ENCODE measurements around the gene NCEH1.

NCEH1 gene

DNA sequence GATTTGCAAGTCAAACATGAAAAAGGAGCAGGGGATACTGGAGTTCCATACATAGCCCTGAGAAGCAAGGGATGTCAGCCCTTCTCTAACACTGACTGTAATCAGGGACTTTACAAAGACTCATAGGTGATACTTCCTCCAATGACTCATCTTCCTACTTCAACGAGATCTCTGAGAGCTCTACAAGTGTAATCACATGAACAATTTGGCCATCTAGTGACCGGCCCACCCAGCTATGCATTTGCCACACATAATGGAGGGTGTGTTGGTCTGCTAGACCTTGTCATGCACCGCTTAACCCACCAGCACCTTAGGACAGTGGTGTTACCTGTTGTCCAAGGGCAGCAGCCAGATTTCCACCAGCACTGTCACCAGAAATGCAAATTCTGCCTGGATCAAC is 75.3 kb downstream of the NCEH1 start:
- H3K9ac ChIP-seq (ENCODE audit: low read length), result no peak overlapping the region
- no peaks in the 10 kb centered on the region for H3K36me3 ChIP-seq (ENCODE audit: control insufficient read depth, insufficient read depth, low read length, severe bottlenecking)
- H3K4me3 ChIP-seq (ENCODE audit: low read length), result no peak overlapping the region
- H3K9me3 ChIP-seq (ENCODE audit: control insufficient read depth, low read length), result no peaks in the 10 kb centered on the region
- H3K27me3 ChIP-seq (replicated peaks; ENCODE audit: control insufficient read depth, insufficient read depth, low read length), result no peaks in the 10 kb centered on the region
- DNase-seq (ENCODE audit: low read depth), result no peak
- peaks cover 10% of the 10 kb centered on the region for H3K4me1 ChIP-seq (ENCODE audit: control insufficient read depth, insufficient read depth, low read length)

DNA sequence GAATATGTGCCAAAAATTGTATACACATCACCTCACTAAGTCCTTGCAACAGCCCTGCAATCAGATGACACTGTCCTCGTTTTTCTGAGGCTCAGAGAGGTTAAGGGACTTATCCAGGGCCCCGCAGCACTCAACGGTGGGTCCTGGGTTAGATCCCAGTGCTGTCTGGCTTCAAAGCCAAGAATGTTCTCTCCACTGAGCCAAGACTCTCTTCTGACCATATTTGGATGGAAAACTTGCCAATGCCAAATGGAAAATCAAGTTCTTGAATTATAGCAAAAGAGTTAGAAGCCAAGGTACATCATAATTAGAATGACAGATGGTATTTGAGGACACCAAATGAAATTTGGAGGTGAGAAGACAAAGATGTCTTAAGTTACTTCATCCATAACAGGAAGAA is 75.9 kb downstream of the NCEH1 start:
- Histone ChIP-seq H3K36me3 (ENCODE audit: control insufficient read depth, insufficient read depth, low read length, severe bottlenecking) (no peaks in the 10 kb centered on the region), H3K27me3 (replicated peaks; ENCODE audit: control insufficient read depth, insufficient read depth, low read length) (no peaks in the 10 kb centered on the region), H3K9ac (ENCODE audit: low read length) (no peak overlapping the region), H3K9me3 (ENCODE audit: control insufficient read depth, low read length) (no peaks in the 10 kb centered on the region), H3K4me1 (ENCODE audit: control insufficient read depth, insufficient read depth, low read length) (peaks cover 12% of the 10 kb centered on the region), H3K4me3 (ENCODE audit: low read length) (no peak overlapping the region)
- no peak for DNase-seq (ENCODE audit: low read depth)

DNA sequence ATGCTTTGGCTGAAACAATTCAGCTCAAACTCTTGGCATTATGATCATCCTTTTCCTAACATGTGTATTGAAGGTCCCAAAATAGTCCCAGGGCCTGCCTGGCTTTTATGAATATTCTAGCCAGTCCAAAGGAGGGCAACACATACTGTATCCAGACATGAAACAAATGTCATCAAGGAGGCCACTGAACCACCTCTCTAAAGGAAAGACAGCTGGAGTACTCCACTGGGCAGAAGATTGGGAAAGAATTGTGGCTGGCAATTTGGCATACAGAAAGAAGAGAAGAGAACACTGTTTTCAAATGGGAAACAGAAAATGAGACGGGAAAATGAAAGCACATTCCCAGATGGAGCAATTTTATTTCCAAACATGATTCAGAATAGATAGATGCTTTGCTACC is 80.6 kb downstream of the NCEH1 start:
- H3K4me1 ChIP-seq (ENCODE audit: control insufficient read depth, insufficient read depth, low read length), result peaks cover 40% of the 10 kb centered on the region
- H3K36me3 ChIP-seq (ENCODE audit: control insufficient read depth, insufficient read depth, low read length, severe bottlenecking), result no peaks in the 10 kb centered on the region
- no peak overlapping the region for H3K9ac ChIP-seq (ENCODE audit: low read length)
- H3K27me3 ChIP-seq (replicated peaks; ENCODE audit: control insufficient read depth, insufficient read depth, low read length), result no peaks in the 10 kb centered on the region
- peak; percentile 58 for DNase-seq (ENCODE audit: low read depth)
- H3K9me3 ChIP-seq (ENCODE audit: control insufficient read depth, low read length), result no peaks in the 10 kb centered on the region
- H3K4me3 ChIP-seq (ENCODE audit: low read length), result peak overlapping the region; percentile 24

- Histone ChIP-seq H3K4me1 (ENCODE audit: control insufficient read depth, insufficient read depth, low read length) (peaks cover 44% of the 10 kb centered on the region), H3K36me3 (ENCODE audit: control insufficient read depth, insufficient read depth, low read length, severe bottlenecking) (no peaks in the 10 kb centered on the region), H3K9me3 (ENCODE audit: control insufficient read depth, low read length) (no peaks in the 10 kb centered on the region), H3K27me3 (replicated peaks; ENCODE audit: control insufficient read depth, insufficient read depth, low read length) (no peaks in the 10 kb centered on the region), H3K4me3 (ENCODE audit: low read length) (no peak overlapping the region), H3K9ac (ENCODE audit: low read length) (no peak overlapping the region)
- DNase-seq (ENCODE audit: low read depth), result peak; percentile 53
Measured at GRCh38 chr3:172629470-172629869, 81.4 kb downstream of the NCEH1 start.

DNA sequence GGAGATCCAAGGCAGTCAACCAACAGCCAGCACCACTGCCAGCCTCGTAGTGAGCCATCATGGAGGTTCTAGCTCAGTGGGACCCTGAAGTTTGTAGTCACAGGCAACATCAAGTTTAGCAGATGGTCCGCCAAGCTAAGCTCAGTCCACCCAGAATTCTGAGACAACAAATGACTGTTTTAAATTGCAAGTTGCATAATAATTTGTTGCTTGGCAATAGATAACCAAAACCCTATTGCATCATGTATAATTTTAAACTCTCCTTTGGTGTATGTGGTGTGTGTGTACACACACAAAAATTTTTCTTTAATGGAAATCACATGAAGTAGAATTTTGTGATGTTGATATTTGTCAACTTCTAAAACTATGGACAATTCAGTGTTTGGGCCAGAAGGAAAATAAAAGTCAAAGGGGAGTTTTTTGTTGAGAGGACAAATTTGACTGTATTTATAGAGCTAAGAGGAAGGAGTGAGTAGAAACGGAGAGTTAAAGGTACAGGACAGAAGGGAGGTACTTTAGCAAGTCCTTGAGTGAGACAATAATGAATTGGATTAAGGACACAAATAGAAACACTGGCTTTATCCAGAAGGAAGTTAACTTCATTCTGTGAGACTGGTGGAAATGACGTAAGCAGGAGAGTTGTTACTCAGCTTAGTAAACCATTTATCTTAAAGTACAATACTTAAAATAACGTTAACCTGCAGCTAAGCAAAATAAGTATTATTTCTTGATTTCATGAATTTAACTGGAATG is 83.6 kb downstream of the NCEH1 start:
- Histone ChIP-seq H3K4me3 (ENCODE audit: low read length) (peak overlapping the region; percentile 25), H3K9ac (ENCODE audit: low read length) (no peak overlapping the region), H3K4me1 (ENCODE audit: control insufficient read depth, insufficient read depth, low read length) (peaks cover 44% of the 10 kb centered on the region), H3K9me3 (ENCODE audit: control insufficient read depth, low read length) (no peaks in the 10 kb centered on the region), H3K27me3 (replicated peaks; ENCODE audit: control insufficient read depth, insufficient read depth, low read length) (no peaks in the 10 kb centered on the region), H3K36me3 (ENCODE audit: control insufficient read depth, insufficient read depth, low read length, severe bottlenecking) (no peaks in the 10 kb centered on the region)
- peak; percentile 73 for DNase-seq (ENCODE audit: low read depth)

GRCh38 chr3:172626021-172626640 is 84.7 kb downstream of the NCEH1 start:
- no peak overlapping the region for H3K4me3 ChIP-seq (ENCODE audit: low read length)
- no peaks in the 10 kb centered on the region for H3K36me3 ChIP-seq (ENCODE audit: control insufficient read depth, insufficient read depth, low read length, severe bottlenecking)
- no peaks in the 10 kb centered on the region for H3K9me3 ChIP-seq (ENCODE audit: control insufficient read depth, low read length)
- H3K27me3 ChIP-seq (replicated peaks; ENCODE audit: control insufficient read depth, insufficient read depth, low read length), result no peaks in the 10 kb centered on the region
- peaks cover 44% of the 10 kb centered on the region for H3K4me1 ChIP-seq (ENCODE audit: control insufficient read depth, insufficient read depth, low read length)
- H3K9ac ChIP-seq (ENCODE audit: low read length), result no peak overlapping the region
- DNase-seq (ENCODE audit: low read depth), result peak; percentile 76

DNA sequence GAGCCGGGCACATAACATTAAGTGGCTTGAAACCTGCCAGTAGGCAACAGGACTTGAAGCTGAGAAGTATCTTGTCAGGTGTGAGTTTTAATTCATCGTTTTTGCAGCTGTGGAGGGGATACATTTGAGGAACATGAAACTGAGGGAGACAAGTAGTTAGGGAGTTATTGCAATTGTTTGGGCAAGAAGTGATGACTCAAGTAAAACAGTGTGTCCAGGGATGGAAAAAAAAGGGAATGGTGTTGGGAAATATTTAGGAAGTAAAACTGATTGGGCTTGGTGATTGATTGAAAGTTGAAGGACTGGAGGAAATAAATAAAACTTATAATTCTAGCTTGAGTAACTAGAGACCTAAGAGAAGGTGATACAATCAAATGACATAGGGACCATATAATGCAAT is 85.5 kb downstream of the NCEH1 start:
- Histone ChIP-seq H3K9ac (ENCODE audit: low read length) (no peak overlapping the region), H3K27me3 (replicated peaks; ENCODE audit: control insufficient read depth, insufficient read depth, low read length) (no peaks in the 10 kb centered on the region), H3K4me1 (ENCODE audit: control insufficient read depth, insufficient read depth, low read length) (peaks cover 38% of the 10 kb centered on the region), H3K36me3 (ENCODE audit: control insufficient read depth, insufficient read depth, low read length, severe bottlenecking) (no peaks in the 10 kb centered on the region), H3K9me3 (ENCODE audit: control insufficient read depth, low read length) (no peaks in the 10 kb centered on the region), H3K4me3 (ENCODE audit: low read length) (no peak overlapping the region)
- DNase-seq (ENCODE audit: low read depth), result peak; percentile 32

DNA sequence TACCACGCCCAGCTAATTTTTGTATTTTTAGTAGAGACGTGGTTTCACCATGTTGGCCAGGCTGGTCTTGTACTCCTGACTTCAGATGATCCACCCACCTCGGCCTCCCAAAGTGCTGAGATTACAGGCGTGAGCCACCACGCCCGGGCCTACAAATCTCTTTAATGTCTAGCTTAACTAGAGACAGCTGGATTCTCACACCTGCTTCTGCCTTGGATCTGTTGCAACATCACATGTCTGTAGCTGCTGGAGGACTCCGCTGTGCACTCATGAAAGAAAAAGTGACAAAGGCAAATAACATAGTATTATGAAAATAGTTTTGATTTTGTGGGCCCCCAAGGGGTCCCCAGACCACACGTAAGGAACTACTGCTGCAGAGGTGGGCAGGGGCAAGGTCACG is 85.9 kb downstream of the NCEH1 start:
- H3K27me3 ChIP-seq (replicated peaks; ENCODE audit: control insufficient read depth, insufficient read depth, low read length), result no peaks in the 10 kb centered on the region
- no peaks in the 10 kb centered on the region for H3K9me3 ChIP-seq (ENCODE audit: control insufficient read depth, low read length)
- DNase-seq (ENCODE audit: low read depth), result no peak
- peaks cover 34% of the 10 kb centered on the region for H3K4me1 ChIP-seq (ENCODE audit: control insufficient read depth, insufficient read depth, low read length)
- H3K36me3 ChIP-seq (ENCODE audit: control insufficient read depth, insufficient read depth, low read length, severe bottlenecking), result no peaks in the 10 kb centered on the region
- H3K4me3 ChIP-seq (ENCODE audit: low read length), result no peak overlapping the region
- H3K9ac ChIP-seq (ENCODE audit: low read length), result no peak overlapping the region

- no peaks in the 10 kb centered on the region for H3K9me3 ChIP-seq (ENCODE audit: control insufficient read depth, low read length)
- no peak overlapping the region for H3K9ac ChIP-seq (ENCODE audit: low read length)
- H3K4me3 ChIP-seq (ENCODE audit: low read length), result no peak overlapping the region
- H3K4me1 ChIP-seq (ENCODE audit: control insufficient read depth, insufficient read depth, low read length), result peaks cover 25% of the 10 kb centered on the region
- H3K27me3 ChIP-seq (replicated peaks; ENCODE audit: control insufficient read depth, insufficient read depth, low read length), result no peaks in the 10 kb centered on the region
- peak; percentile 70 for DNase-seq (ENCODE audit: low read depth)
- no peaks in the 10 kb centered on the region for H3K36me3 ChIP-seq (ENCODE audit: control insufficient read depth, insufficient read depth, low read length, severe bottlenecking)
Measured at GRCh38 chr3:172622916-172623700, 87.8 kb downstream of the NCEH1 start.

DNA sequence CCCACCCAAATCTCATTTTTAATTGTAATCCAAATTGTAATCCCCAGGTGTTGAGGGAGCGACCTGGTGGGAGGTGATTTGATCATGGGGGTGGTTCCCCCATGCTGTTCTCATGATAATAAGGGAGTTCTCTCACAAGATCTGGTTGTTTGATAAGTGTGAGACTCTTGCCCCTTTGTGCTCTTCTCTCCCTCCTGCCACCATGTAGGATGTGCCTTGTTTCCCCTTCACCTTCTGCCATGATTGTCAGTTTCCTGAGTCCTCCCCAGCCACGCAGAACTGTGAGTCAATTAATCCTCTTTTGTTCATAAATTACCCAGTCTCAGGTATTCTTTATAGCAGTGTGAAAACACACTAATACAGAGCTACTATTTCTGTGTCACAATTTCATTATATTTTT is 88.7 kb downstream of the NCEH1 start:
- no peaks in the 10 kb centered on the region for H3K36me3 ChIP-seq (ENCODE audit: control insufficient read depth, insufficient read depth, low read length, severe bottlenecking)
- no peak overlapping the region for H3K9ac ChIP-seq (ENCODE audit: low read length)
- no peak overlapping the region for H3K4me3 ChIP-seq (ENCODE audit: low read length)
- H3K9me3 ChIP-seq (ENCODE audit: control insufficient read depth, low read length), result no peaks in the 10 kb centered on the region
- no peak for DNase-seq (ENCODE audit: low read depth)
- H3K4me1 ChIP-seq (ENCODE audit: control insufficient read depth, insufficient read depth, low read length), result peaks cover 21% of the 10 kb centered on the region
- no peaks in the 10 kb centered on the region for H3K27me3 ChIP-seq (replicated peaks; ENCODE audit: control insufficient read depth, insufficient read depth, low read length)

DNA sequence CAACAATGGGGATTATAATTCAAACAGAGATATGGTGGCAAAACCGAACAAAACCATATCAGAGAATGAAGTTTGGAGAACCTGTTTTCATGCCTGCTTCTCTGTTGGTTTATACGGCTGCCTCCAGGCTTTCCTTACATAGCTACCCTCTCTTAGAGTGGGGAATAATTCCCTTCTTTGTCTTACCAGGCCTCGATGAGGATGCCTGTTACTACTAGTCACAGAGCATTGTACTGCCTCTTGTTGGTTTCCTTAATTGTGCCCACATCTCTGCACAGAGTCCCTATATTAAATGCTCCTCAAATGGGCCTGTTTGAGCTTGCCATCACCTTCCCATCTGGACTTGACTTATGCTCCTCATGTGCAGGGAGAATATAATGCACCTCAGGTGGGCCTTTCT is 92.9 kb downstream of the NCEH1 start:
- no peak overlapping the region for H3K4me3 ChIP-seq (ENCODE audit: low read length)
- no peaks in the 10 kb centered on the region for H3K27me3 ChIP-seq (replicated peaks; ENCODE audit: control insufficient read depth, insufficient read depth, low read length)
- no peaks in the 10 kb centered on the region for H3K9me3 ChIP-seq (ENCODE audit: control insufficient read depth, low read length)
- no peak overlapping the region for H3K9ac ChIP-seq (ENCODE audit: low read length)
- H3K36me3 ChIP-seq (ENCODE audit: control insufficient read depth, insufficient read depth, low read length, severe bottlenecking), result no peaks in the 10 kb centered on the region
- H3K4me1 ChIP-seq (ENCODE audit: control insufficient read depth, insufficient read depth, low read length), result peaks cover 8% of the 10 kb centered on the region
- DNase-seq (ENCODE audit: low read depth), result no peak
